Measurements from ENCODE around the gene SLC15A3.

Gene SLC15A3

DNA sequence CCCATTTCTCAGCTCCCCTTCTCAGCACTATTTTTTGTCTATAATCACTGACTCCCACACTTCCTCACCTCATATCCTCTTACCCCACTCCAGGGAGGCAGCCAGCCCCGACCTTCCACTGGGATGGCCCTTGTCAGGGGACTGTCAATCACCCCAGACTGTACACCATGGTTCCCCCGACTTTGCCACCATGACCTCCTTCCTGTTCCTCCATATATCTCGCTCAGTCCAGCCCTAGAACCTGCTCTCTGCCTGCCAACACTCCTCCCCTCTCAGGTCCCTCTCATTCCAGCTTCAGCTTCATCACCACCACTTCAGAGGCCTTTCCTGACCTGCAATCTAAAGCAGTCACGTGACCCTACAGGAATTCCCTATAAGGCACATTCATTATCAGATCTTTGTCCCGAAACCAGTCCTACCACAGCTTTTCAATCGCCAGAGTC, 62.1 kb downstream of the SLC15A3 start:
- DNase-seq (ENCODE audit: low read depth in 2 of 2) = no peak

DNA sequence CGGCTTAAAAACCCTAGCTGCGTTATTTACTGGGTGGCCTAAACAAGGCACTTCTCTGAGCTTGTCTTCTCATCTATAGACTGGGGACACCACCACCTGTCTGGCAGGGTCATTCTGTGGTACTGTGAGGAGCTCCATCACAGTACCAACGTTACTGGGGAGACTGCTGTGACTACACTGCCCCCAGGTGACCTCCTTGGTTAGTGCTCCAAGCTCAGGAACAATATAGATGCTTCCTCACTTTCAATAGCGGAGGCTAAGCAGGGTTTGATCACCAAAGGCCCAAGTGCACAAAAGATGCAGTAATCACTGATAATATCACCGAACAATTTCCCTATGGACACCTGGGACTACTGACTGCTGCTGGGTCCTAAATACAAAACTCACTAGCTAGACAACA, 64.4 kb downstream of the SLC15A3 start:
- DNase-seq (ENCODE audit: low read depth in 2 of 2) = peak in 1 of 2 donors; percentile 28

Measured in stimulated activated CD8-positive, alpha-beta memory T cell treated with anti-CD3 and anti-CD28 coated beads, Interleukin-7, amount 100 ng/mL, for 1 hour (primary cell).